AML-193 (cell line): Measurements from ENCODE around the gene TMPRSS11B.
"Not testable (repeated sequence)": the region's sequence is repeated elsewhere in the genome, so short reads cannot be mapped to it uniquely, and the experiment has no call there.

Experiments used
- DNase-seq, 2 experiments: peaks; one replicate each; lab custom pipeline; 2025; lab: John Stamatoyannopoulos, UW

Gene TMPRSS11B

GRCh38 chr4:68218044-68218443, 27.4 kb downstream of the TMPRSS11B start:
- DNase-seq: no peak

GRCh38 chr4:68216501-68216900, 29.0 kb downstream of the TMPRSS11B start:
- no peak for DNase-seq

GRCh38 chr4:68209003-68209402, 36.5 kb downstream of the TMPRSS11B start:
- DNase-seq: no peak

- DNase-seq: not testable (repeated sequence)
Observed at GRCh38 chr4:68194305-68194704, 51.2 kb downstream of the TMPRSS11B start.

- no peak for DNase-seq
Observed at GRCh38 chr4:68193194-68193593, 52.3 kb downstream of the TMPRSS11B start.

- no peak for DNase-seq
Observed at GRCh38 chr4:68187145-68187544, 58.3 kb downstream of the TMPRSS11B start.

- no peak for DNase-seq
Observed at GRCh38 chr4:68184923-68185322, 60.6 kb downstream of the TMPRSS11B start.

GRCh38 chr4:68183417-68183816, 62.1 kb downstream of the TMPRSS11B start:
- DNase-seq: no peak

- DNase-seq: no peak
Observed at GRCh38 chr4:68182382-68182820, 63.1 kb downstream of the TMPRSS11B start.

GRCh38 chr4:68180849-68181526, 64.5 kb downstream of the TMPRSS11B start:
- DNase-seq: no peak

- DNase-seq: no peak
Observed at GRCh38 chr4:68176904-68177303, 68.6 kb downstream of the TMPRSS11B start.
